ENCODE measurements around the gene PARVB.

The PARVB gene

DNA sequence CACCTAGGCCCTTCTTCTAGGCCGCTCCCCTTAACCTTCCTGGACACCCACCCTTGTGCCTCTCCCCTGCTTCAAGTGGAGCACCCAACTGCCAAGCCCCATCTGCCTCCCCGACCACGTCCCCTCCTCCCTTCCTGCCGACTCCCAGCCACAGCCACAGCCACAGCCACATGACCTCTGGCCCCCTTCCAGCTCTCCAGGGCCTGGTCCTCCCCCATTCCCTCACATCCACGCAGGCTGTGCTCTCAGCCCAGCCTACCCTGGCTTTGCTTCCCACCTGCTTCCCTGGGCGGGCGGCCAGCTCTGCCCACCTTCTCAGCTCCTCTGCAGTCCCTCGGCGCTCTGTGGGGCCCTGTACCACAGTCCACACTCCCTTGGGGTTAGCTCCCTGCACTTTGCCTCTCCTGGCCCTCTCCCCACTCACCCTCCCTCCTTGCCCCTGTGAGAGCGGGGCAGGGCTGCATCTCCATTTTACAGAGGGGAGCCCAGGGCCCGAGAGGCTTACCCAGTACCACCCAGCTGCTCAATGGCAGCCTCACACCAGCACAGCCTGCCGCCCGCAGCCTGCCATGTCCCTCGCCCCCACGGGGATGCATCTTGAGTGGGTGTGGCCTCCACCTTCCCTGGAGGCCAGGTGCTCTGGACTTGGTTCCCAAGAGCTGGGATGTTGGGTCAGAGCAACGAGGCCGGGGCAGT is 176.9 kb downstream of the PARVB start:
- no peak for DNase-seq (ENCODE audit: low spot score)

DNA sequence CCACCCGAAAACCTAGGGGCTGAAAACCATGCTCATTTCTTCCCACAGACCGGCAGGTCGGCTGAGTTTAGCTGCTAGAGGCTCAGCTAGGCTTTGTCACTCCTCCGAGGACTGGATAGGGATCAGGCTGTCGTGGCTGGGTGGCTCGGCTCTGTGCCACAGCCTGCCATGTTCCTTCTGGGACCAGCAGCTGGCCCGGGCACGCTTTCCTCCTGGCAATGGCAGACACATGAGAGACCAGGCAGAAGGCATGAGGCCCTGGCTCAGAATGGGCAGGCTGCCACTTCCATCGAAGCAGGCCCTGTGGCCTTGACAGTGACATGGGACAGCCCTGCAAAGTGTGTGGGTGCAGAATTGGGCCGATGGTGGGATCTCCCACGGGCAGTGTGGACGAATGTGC is 177.6 kb downstream of the PARVB start:
- DNase-seq (ENCODE audit: low spot score), result no peak

DNA sequence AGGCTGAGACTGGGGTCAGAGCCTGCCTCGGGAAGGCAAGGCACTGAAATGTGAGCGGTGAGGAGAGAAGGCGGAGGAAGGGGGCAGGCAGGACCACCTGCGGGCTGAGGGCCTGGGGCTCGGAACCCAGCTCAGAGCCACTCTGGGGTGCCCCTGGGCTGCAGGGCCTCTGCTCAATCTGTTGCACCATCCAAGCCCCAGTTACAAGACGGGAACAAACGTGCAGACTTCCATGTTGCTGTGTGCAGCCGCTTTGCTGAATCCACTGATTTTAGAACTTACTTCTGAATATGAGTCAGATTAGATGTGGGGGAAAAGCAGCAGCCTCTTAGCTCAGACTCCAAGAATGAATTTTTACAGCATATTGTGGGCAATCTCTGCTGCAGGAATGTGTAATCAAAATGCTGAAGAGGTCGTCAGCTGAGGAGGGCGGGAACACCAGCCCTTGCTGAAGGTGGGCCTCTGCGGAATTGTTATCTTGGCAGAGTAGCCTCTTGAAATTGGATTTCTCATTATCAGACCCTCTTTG is 178.2 kb downstream of the PARVB start:
- peak; percentile 20 for DNase-seq (ENCODE audit: low spot score)

DNA sequence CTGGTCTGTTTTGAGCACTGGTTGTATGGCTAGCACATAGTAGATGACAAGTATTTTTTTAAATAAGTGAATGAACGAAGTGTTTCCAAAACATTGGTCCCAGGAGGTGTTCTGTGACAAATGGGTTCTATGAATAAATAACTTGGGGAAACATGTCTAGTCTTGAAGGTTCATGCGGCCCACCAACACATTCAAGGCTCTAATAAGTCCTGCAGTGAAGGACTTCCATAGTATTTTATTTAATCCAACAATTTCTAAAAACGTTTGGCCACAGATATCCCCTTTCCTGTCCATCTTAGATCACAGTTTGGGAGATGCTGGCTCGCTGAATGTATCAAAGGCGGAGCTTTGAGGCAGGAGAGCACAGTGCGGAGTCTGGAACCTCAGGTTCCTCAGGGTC is 179.1 kb downstream of the PARVB start:
- no peak for DNase-seq (ENCODE audit: low spot score)

DNA sequence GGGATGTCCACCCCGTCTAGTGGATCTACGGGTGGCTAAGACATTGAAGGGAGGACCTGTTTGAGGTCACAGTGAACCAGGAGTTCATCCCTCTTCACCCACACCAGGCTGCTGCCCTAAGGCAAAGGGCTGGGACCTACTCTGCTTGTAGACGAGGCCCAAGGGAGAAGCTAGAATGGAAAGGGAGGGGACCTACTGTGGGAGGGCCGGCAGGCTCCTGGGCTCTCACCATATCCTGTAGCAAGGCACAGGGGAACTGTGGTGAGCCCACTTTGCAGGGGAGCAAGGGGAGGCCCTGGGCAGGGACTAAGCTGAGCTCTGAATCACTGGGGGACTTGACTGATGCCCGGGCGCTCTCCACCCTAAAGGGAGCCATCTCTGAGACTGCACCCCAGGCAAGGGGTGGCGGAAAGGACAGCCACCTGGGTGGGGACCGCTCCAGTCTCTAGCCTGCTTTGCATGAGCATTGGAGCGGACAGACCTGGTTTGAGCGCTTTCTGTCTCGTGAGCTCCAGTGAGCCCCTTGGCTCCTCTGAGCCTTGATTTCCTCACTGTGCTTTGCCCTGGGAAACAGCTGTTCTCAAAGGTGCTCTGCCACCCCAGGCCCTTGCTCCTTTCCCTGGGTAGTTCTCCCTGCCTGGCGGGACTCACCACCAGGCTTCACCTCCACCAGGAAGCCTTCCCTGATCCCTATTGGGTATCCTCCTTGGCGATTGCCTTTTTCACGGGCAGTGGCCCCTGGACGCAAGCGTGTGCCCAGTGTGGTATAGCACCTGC is 180.8 kb downstream of the PARVB start:
- no peak for DNase-seq (ENCODE audit: low spot score)

DNA sequence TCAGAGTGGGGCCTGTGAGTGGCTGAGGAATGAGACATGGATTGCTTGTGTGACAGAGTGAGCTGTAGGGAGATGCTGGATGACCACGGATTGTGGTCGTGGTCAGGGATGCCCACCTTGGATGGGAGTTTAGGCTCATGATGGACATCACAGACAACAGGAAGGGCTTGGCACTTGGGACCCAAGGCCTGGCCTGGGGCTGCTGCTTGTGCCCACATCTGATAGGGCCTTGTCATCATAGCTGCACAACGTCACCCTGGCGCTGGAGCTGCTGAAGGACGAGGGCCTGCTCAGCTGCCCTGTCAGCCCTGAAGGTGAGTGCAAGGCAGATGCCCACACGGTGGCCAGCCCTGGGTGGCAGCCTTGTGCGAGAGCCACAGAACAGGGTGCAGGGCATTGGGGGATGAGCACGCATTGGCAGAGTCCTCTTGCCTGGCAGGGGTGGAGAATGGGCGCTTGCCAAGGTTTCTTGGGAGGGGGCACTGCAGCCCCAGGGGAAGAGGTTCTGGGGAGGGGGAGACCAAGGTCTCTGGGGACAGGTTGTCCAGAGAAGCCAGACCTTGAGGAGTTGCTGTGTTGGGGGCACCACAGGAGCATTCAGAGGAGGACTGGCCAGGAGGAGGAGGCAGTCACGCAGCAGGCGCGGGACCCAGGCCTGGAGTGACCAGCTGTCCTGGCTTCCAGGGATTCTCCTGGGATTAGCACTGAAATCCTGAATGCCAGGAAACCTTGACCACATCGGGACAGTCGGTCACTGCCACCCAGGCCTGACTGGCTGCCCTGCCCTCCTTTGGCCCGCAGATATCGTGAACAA is 181.6 kb downstream of the PARVB start:
- DNase-seq (ENCODE audit: low spot score), result no peak

DNA sequence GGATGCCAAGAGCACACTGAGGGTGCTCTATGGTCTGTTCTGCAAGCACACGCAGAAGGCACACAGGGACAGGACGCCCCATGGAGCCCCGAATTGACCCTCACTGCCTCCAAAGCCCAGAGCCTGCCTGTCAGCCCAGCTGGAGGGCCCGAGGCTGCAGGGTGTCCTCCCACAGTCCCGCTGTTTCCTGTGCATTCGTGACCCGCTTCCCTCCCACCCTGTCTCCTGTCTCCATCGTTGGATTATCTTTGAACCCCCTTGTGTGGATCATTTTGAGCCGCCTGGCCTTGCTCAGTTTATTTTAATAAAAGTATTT is 182.2 kb downstream of the PARVB start:
- DNase-seq (ENCODE audit: low spot score), result no peak

DNA sequence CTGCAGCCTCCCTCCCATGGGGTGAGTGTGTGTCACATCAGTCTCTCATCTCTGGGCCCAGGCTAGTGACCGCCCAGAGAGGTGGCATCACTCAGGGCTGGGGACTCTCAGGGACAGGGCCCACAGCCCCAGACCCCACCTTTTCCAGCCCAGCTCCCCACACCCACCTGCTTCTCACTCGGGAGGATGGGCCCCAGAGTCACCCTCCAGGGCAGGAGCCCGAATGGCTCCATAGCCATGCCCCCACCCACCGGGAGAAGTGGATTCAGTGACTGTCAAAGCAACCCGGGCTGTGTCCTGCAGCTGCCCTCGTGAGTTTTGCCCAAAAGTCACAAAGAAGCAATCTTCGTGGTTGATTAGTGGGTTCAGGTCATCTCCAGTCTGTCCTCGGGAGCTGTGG is 182.6 kb downstream of the PARVB start:
- no peak for DNase-seq (ENCODE audit: low spot score)

DNA sequence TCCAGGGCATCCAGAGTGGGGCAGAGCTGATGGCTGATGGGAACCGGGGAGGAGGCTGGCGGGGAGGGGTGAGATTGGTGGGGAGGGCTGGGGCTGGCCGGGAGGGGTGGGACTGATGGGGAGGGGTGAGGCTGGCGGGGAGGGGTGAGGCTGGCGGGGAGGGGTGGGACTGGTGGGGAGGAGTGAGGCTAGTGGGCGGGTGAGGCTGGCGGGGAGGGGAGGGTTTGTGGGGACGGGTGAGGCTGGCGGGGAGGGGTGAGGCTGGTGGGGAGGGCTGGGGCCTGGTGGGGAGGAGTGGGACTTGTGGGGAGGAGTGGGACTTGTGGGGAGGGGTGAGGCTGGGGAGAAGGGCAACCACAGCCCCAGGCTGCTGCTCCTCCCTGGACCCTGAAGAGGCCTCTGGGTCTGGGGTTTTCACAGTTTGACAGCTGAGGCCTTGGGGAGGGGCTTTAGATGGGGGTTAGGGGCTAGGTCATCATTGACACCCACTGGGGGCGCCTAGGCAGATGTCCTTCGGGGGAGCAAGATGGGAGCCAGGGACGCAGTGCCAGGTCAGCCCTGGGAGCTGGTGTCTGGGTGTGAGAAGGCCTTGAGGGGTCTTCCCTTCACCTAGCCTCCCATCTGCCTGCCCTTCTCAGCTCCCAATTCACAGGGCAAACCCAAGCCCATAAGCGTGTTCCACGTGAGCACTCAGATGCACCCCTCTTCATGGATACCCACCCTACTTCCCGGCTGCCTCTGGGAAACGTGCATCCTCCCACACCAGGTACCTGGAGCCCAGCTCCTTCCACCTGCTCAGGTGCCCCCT is 183.3 kb downstream of the PARVB start:
- DNase-seq (ENCODE audit: low spot score), result no peak

DNA sequence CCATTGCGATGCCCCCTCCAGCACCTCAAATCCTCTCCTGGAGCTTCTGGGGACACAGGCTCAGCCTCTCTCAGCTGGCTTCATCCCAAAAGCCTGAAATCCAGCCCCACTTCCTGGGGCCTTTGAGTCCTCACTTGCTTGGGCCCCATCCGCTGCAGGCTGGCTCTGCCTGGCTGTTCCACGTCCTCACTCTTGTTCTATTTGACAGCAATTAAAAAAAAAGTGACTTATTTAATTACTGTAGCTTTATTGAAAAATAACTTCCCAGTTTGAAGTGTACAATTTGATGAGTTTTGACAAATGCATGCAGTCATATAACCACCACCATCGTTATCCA is 183.8 kb downstream of the PARVB start:
- no peak for DNase-seq (ENCODE audit: low spot score)

DNA sequence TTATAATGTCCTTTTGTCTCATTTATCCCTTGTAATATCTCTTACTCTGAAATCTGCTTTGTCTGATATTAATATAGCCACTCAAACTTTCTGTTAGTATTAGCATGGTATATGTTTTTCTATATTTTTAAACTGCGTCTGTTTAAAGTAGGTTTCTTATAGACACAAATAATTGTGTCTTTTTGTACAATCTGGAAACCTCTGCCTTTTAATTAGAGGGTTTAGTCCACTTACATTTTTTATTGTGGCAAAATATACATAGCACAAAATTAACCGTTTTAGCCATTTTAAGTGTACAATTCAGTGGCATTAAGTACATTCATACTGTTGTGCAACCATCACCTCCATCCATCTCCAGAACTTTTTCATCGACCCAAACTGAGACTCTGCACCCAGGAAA is 185.2 kb downstream of the PARVB start:
- no peak for DNase-seq (ENCODE audit: low spot score)

DNA sequence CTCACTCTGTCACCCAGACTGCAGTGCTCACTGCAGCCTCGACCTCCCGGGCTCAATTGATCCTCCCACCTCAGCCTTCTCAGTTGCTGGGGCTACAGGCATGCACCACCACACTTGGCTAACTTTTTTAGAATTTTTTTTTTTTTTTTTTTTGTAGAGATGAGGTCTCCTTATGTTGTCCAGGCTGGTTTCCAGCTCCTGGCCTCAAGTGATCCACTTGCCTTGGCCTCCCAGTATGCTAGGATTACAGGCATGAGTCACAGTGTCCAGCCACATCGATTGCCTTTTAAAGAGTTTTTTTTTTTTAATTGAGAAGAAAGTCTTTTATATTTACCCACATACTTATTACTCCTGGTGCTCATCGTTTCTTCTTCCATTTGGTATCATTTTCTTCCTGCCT is 186.6 kb downstream of the PARVB start:
- no peak for DNase-seq (ENCODE audit: low spot score)

DNA sequence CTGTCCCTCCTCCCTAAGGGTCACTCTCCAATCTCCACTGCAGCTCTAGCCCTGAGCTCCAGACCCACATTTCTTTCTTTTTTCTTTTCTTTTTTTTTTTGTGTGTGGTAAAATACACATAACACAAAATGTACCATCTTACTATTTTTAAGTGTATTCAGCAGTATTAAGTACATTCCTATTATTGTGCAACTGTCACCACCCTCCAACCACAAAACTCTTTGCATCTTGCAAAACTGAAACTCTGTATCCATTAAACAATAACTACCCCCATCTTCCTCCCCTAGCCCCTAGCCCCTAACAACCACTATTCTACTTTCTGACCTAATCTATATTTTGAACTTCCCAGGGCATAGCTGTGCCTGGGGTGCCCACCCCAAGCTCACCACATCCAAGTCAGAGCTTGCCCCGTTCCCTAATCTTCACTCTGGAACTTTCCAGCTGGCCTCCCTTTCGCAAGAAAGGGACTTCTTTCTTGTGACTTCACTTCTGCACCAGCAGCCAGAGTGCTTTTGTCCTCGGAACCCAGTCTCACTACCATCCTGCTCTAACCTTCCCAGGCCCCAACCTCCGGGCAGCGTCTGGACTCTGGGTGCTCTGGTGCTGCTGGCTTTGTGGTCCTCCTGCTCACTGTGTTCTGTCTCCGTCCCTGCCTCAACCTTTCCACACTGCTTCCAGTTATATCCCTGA is 187.3 kb downstream of the PARVB start:
- no peak for DNase-seq (ENCODE audit: low spot score)

DNA sequence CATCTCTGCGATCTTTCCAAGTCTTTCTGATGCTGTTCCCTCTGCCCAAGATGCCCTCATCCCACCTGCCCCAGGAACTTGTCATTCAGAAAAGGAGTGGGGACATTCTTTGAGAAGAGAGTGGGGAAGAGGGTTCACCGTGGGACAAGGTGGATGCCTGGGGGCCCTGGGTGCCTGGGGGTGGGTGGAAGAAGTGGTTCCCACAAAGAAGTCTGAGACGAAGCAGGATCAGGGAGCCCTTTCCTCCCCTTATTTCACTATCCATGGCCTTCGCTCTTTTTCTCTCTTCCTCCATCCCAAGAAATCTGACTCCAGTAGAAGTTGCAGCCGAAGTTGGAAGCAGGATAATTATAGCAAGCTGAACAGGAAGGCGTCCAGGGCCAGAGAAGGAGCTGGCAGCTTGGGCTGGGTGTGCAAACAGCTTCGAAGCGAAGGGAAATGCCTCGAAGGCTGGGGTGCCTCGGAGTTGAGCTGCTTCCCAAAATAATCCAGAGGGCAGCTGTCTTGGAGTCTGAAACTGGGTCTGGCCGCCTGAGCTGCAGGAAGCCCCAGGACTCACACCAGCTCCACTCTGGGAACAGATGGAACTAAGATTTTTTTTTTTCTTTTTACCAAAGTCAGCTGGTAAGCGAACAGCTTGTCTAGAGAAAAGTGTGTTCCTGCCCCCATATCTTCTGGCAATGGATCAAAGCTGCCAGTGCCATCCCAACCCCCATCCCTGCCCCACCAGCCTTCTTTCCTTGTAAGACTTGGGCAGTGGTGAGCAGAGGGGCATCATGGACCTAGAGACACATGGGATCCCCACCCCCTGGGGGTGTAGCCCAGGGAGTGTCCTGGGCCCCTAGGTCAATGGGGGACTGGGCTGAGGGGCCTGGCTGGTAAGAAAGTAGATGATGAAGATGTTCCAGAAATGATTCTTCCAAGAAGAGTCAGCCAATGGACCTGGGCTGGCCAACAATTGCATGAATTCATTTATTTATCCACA is 188.1 kb downstream of the PARVB start:
- no peak for DNase-seq (ENCODE audit: low spot score)

DNA sequence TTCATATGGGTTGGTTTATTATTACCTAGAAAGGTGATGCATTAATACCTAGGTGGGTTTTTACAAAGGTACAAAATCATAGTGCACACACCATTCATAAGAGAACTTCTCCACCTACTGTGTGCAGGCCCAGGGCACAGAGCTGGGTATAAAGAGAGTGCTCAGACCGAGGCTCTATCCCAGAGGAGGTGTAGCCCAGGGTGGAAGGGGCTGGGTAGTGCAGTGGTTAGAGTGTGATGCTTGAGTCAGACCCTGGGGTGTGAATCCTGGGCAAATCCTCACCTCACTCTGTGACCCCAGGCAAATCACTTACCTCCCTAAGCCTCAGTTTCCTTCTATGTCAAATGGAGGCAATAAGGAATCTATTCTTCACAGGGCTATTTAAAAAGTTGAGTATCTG is 188.8 kb downstream of the PARVB start:
- DNase-seq (ENCODE audit: low spot score), result no peak

DNA sequence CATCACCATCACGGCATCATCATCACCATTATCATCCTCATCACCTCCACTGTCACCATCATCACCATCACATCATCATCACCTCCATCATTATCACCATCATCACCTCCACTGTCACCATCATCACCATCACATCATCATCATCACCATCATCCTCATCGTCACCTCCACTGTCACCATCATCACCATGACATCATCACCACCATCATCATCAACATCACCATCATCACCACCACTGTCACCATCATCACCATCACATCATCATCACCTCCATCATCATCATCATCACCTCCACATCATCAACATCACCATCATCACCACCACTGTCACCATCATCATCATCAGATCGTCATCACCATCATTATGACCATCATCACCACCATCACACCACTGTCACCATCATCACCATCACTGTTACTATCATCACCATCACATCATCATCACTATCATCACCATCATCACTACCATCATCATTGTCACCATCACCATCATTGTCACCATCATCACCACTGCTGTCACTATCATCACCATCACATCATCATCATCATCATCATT is 189.5 kb downstream of the PARVB start:
- DNase-seq (ENCODE audit: low spot score), result no peak

DNA sequence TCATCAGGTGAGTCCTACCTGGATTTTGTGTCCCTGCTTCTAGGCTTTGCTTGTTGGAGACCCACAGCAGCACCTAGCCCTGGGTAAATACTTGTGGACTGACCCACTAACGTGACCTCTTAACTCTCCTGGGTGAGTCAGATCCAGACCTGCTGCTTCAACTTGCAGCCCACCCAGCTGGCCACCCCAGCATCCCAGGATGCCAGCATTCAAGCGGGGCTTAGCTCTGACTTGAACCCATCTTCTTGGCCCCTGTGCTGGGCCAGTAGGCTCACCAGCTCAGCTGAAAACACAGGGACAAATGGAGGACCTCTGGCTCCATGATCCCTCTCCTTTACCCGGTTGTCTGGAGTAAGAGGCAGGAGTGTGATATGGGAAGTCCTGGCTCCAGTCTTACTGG is 190.1 kb downstream of the PARVB start:
- DNase-seq (ENCODE audit: low spot score), result no peak

DNA sequence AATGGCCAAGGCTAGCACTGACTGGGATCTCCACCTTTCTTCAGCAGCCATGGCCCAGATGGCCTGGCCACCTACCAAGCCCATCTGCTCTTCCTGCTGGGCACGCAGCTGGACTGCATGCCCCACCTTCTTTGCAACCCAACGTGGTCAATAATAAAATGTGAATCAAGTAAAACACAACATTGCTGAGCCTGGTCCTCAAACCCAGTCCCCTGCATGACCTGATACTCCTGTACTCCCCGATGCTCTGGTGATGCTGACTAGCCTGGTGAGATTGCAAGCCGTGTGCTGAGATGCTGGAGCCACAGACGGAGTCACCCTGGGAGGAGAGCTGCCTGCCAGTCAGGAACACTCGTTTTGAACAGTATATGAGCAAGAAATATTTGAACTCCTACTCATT is 190.7 kb downstream of the PARVB start:
- no peak for DNase-seq (ENCODE audit: low spot score)

DNA sequence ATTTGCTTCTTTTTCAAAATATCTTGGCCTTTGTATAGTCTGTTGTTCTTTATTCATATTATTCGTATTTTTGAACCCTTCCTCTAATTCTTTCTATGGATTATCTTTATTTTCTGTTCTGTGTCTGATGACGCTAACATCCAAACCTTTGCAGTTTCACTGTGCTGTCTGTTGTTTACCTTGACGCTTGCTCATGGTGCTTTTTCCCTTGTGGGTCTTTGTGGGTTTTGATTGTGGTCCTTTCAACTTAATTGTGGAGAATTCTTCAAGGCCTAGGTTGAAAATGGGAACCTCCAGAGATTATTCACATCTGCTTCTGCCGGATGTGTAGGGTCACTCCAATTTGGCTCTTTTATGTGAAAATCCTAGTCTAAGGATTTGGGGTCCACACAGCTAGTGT is 191.2 kb downstream of the PARVB start:
- DNase-seq (ENCODE audit: low spot score), result no peak

DNA sequence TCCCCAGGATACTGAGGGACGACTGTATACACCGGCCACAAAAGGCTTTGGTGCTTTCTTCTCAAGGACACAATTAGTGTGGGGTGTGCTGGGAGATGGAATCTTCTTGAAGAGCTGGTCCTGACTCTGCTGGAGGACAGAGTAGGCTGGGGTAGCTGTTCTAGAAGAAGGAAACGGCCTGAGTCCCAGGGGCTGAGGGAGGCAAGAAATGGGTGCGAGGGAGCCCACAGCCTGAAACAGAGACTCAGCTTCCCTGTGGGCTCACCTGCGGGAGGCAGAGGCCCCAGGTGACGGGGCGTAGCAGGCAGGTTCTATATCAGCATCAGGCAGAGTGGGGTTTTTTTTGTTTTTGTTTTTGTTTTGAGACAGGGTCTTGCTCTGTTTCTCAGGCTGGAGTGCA is 193.2 kb downstream of the PARVB start:
- DNase-seq (ENCODE audit: low spot score), result no peak
